ENCODE data around the gene CACNB4.
"Not testable (repeated sequence)": the region's sequence is repeated elsewhere in the genome, so short reads cannot be mapped to it uniquely, and the experiment has no call there.

The CACNB4 gene

DNA sequence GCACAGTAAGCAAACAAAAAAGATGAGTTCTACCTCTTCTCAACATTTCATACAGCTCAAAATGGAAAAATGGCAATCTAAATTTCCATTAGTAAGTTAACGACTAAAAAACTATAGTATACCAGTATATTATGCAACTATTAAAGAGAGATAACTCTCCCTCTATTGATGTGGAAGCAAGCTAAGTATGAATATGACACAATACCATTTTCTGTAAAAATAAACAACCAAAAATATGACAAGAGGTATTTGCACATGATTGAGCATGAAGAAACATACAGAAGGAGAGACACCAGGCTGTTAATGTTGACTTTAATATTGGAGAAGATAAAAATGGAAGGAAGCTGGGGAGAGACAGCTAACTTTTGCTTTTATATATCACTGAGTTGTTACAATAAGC, 167.1 kb downstream of the CACNB4 start:
- DNase-seq, result no peak

GRCh38 chr2:151931030-151931611, 167.7 kb downstream of the CACNB4 start:
- no peak for DNase-seq

DNA sequence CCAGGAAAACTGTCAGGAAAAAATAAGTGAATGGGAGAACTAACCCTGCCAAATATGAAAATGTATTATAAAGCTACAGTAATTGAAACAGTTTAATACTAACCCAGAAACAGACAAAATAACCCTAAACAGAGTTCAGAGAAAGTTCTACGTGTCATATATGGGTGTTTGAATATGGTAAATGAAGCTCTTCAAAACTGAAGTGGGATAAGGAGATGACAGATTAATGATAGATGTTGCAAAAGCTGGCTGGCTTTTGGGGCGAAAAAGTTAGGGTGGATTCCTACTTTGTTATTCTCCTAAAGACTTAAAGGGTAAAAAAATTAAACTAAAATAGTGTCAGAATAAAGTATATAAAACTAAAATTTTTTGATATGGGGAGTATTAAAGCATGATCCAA, 168.8 kb downstream of the CACNB4 start:
- no peak for DNase-seq

- no peak for DNase-seq
Measured at GRCh38 chr2:151928380-151928779, 170.5 kb downstream of the CACNB4 start.

- DNase-seq, result no peak
Measured at GRCh38 chr2:151927501-151928221, 171.2 kb downstream of the CACNB4 start.

GRCh38 chr2:151922845-151923666, 175.8 kb downstream of the CACNB4 start:
- no peak for DNase-seq

DNA sequence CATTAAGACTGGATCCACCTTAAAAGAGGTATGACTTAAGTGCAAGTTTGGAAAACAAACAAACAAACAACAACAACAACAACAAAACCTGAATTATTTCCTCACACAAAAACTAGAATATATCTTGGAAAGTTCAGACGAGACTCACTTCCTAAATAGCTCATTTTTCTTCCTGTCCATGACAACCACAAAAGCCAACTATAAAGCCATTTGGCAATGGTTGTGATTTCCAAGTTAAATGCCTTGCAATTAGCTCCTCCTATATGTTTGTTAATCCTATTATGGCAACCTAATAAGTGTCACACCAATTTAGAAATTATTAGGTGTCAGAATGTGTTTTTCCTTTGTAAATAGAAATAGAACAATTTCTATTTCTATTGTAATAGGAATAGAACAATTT, 179.1 kb downstream of the CACNB4 start:
- no peak for DNase-seq

GRCh38 chr2:151918308-151918707, 180.5 kb downstream of the CACNB4 start:
- no peak for DNase-seq

- no peak for DNase-seq
Measured at GRCh38 chr2:151916632-151917031, 182.2 kb downstream of the CACNB4 start.

DNA sequence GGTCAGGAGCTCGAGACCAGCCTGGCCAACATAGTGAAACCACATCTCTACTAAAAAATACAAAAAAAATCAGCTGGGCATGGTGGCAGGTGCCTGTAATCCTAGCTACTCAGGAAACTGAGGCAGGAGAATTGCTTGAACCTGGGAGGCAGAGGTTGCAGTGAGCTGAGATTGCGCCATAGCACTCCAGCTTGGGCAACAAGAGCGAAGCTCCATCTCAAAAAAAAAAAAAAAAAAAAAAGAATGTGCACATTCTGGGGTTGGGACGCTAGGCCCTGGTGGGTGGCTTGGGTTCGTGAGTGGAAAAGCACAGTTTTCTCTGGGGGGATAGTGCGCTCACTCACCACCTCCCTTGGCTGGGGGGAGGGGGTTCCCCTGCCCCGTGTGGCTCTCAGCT, 183.2 kb downstream of the CACNB4 start:
- DNase-seq, result not testable (repeated sequence)

DNA sequence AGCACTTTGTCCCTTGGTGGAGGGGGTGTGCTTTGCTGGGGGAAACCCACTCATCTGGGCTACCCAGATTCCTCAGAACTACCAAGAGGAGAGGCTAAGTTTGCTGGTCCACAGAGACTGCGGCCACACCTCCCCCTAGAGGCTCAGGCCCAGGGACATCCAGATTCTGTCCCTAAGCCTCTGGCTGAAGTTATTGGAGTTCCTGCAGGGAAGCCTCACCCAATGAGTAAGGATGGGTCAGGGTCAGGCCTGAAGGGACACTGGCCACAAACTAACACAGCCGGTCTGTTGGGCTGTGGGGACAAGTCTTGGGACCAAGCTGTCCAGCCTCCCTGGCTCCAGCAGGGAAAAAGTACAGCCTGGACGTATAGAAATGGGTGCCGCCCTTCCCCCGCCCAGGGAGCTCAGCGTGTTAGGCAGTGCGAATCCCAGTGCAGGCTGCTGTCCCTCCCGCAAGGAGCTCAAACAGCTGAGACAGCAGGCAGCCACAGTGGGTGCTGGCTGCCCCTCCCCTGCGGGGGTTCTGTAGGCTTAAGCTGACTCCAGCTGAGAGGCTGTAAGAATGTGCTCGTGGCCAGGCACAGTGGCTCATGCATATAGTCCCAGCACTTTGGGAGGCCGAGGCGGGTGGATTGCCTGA, 183.7 kb downstream of the CACNB4 start:
- no peak for DNase-seq

GRCh38 chr2:151908204-151908882, 190.5 kb downstream of the CACNB4 start:
- no peak for DNase-seq

DNA sequence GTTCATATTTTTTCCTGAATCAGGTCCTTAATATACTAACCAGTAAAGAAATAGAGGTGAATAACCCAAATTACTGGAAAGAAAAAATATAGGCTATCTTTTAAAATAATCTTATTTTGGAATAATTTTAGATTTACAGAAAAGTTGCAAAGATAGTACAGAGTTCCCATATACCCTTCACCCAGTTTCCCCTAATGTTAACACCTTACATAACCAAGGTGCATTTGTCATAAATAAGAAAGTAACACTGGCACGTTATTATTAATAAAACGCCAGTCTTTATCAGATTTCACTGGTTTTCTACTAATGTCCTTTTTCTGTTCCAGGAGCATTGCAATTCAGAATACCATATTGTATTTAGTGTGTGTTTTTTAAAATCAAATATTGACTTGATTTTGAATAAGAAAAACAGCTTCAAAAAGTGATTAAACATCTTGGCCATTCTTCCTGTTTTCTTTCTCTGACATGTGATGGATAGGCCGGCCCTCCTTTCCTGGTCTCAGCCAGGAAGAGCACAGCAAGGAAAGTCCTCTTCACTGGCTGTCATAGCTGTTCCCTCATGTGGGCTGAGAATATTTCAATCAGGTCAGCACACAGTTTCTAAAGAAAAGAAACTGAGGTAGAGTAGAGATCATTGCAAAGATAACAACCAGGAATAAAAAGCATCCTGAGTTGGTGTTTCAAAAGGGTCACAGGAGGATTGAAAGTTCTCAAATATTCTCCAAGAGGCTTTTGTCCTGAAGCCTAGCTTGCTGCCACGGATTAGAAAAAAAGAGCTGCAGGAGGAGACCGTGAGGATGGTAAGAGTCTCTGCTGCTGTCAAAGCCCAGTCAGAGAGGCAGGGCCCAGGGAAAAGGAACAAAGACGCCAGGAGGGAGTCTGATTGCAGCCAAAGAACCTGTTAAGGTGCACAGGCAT, 191.3 kb downstream of the CACNB4 start:
- DNase-seq, result no peak

- no peak for DNase-seq
Measured at GRCh38 chr2:151906633-151906998, 192.2 kb downstream of the CACNB4 start.

- no peak for DNase-seq
Measured at GRCh38 chr2:151905963-151906632, 192.7 kb downstream of the CACNB4 start.

DNA sequence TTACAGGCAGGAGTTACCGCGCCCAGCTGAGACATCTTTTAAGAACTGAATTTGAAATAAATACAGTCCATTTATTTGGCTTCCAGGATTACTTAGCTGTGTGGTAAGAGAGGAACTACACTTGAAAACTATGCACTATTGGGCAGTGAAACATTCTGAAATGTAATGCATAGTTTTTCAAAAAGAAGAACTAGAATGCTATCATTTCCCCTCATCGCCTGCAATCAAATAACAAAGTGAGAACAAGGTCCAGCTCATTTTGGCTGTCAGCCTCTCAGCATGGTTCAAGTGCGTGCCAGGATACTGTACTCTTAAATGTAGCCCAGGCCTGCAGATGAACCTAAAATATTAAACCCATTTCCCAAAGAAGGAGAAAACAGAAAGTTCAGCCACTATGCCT, 194.0 kb downstream of the CACNB4 start:
- DNase-seq, result no peak

DNA sequence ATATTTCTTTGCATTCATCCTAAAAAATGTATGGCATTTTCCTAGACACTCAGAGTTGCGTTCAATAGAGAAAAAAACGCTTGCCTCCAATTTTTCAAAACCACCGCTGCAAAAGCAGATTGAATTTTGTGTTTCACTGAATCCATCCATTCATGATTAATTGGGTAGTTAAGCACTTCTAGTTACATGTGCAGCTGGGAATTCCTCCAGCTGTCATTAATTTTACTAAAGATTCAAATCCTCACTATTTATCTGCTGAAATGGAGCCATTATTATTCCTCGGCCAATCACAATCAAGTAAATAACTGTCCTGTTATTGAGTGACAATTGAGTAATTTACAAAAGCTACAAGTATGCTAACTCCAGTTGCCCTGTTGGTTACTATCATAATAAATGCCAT, 194.8 kb downstream of the CACNB4 start:
- no peak for DNase-seq

DNA sequence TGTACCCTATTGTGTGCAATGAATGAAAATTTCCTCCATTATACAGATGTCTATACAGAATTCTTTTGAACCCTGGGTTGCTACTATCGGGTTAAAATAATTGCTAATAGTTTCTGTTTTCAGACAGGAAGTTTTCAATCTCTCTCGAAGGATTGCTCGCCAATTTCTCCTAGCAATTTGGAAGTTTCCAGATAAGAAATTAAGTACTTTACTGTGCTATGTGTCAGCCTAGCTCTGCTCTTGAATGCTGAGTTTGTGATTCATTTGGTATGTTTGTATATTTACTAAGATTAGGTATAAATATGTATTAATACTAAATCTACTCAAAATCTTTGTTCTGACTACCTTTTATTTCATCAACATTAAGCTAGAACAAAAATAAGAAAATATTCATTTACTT, 196.0 kb downstream of the CACNB4 start:
- no peak for DNase-seq

- DNase-seq, result no peak
Measured at GRCh38 chr2:151900331-151900730, 198.5 kb downstream of the CACNB4 start.

DNA sequence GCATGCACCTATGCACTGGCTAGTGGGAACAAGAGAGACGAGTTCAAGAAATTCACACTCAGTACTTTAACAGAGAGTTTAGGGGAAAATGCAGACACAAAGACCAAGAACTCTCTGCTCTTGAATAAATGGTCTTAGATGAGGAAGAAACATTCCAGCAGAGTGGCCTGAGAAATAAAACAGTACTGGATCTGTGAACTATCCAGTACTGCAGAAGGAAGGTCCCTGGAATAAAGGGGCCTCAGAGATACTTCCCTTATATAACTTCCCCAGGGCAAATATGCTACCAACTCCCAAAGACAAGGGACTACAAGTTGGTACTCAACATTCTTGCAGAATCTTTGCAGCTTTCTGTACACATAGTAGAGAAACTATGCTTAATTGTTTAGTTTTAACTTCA, 199.7 kb downstream of the CACNB4 start:
- DNase-seq, result no peak

- DNase-seq, result no peak
Measured at GRCh38 chr2:151891566-151892194, 207.2 kb downstream of the CACNB4 start.
